ENCODE results near the gene UGT2B15.
"Not testable (repeated sequence)": the region's sequence is repeated elsewhere in the genome, so short reads cannot be mapped to it uniquely, and the experiment has no call there.

Gene UGT2B15

GRCh38 chr4:68658672-68659071 is 11.8 kb downstream of the UGT2B15 start:
- no peak for TF ChIP-seq CTCF (IDR thresholded peaks at IDR 0.05; ENCODE audit: low read depth, low read length)
- no peak overlapping the region for H3K4me3 ChIP-seq (ENCODE audit: low read depth, low read length)

GRCh38 chr4:68657022-68657594 is 13.3 kb downstream of the UGT2B15 start:
- not testable (repeated sequence) for H3K4me3 ChIP-seq (ENCODE audit: low read depth, low read length)

- H3K4me3 ChIP-seq (ENCODE audit: low read depth, low read length): not testable (repeated sequence)
Observed at GRCh38 chr4:68656445-68656973, 13.9 kb downstream of the UGT2B15 start.

GRCh38 chr4:68655764-68656444 is 14.5 kb downstream of the UGT2B15 start:
- H3K4me3 ChIP-seq (ENCODE audit: low read depth, low read length): no peak overlapping the region
- TF ChIP-seq CTCF (IDR thresholded peaks at IDR 0.05; ENCODE audit: low read depth, low read length): no peak

- H3K4me3 ChIP-seq (ENCODE audit: low read depth, low read length): no peak overlapping the region
- no peak for TF ChIP-seq CTCF (IDR thresholded peaks at IDR 0.05; ENCODE audit: low read depth, low read length)
Observed at GRCh38 chr4:68654946-68655721, 15.3 kb downstream of the UGT2B15 start.

- no peak overlapping the region for H3K4me3 ChIP-seq (ENCODE audit: low read depth, low read length)
- TF ChIP-seq CTCF (IDR thresholded peaks at IDR 0.05; ENCODE audit: low read depth, low read length): no peak
Observed at GRCh38 chr4:68651932-68652331, 18.5 kb downstream of the UGT2B15 start.

- H3K4me3 ChIP-seq (ENCODE audit: low read depth, low read length): no peak overlapping the region
- TF ChIP-seq CTCF (IDR thresholded peaks at IDR 0.05; ENCODE audit: low read depth, low read length): no peak
Observed at GRCh38 chr4:68630371-68630770, 40.1 kb downstream of the UGT2B15 start.

GRCh38 chr4:68622731-68623130 is 47.7 kb downstream of the UGT2B15 start:
- not testable (repeated sequence) for H3K4me3 ChIP-seq (ENCODE audit: low read depth, low read length)

All from WI38 (cell line).